HUES64 (cell line): ENCODE data around the gene PIGW. TPM values are rescaled to one million over a fixed set of nuclear protein-coding genes. Genes with fewer than 3 reads are reported as not detected.

ENCODE experiments used
- H3K27ac ChIP-seq: 2 replicates; pipeline ENCODE4 v1.7.0; 2013; ENCODE audit warnings: low read depth, low read length, inconsistent platforms
- H3K27me3 ChIP-seq: 2 replicates; pipeline ENCODE4 v1.6.1; 2013; ENCODE audit warnings: mild to moderate bottlenecking, low read length; ENCODE audit not compliant: insufficient read depth
- H3K36me3 ChIP-seq: 2 replicates; pipeline ENCODE4 v1.6.1; 2013; ENCODE audit warnings: mild to moderate bottlenecking, low read length; ENCODE audit not compliant: insufficient read depth
- H3K4me1 ChIP-seq: 2 replicates; pipeline ENCODE4 v1.6.1; 2013; ENCODE audit warnings: mild to moderate bottlenecking, low read length, moderate library complexity; ENCODE audit not compliant: insufficient read depth
- H3K4me3 ChIP-seq: 2 replicates; pipeline ENCODE4 v1.5.1; 2013; ENCODE audit warnings: mild to moderate bottlenecking, low read length, moderate library complexity
- H3K9ac ChIP-seq: 2 replicates; pipeline ENCODE4 v1.6.1; 2013; ENCODE audit warnings: mild to moderate bottlenecking, low read depth, low read length
- H3K9me3 ChIP-seq: 2 replicates; pipeline ENCODE4 v1.6.1; 2013; ENCODE audit warnings: low read depth, low read length; ENCODE audit not compliant: insufficient read depth
- WGBS: fragments of 150-250, 120-280 bp; methylation state at CpG from one replicate; pipeline ENCODE4 v1.1.7; 2013; ENCODE audit warnings: missing lambda C conversion rate; 5-methylcytosine and 5-hydroxymethylcytosine counted together
- polyA plus RNA-seq, 2 experiments: library from polyadenylated mRNA; stranded (reverse); fragments of 50-300 nt; gene quantifications; one replicate each; pipeline ENCODE4 v1.2.3, GENCODE V29; 2013

PIGW gene, protein sequence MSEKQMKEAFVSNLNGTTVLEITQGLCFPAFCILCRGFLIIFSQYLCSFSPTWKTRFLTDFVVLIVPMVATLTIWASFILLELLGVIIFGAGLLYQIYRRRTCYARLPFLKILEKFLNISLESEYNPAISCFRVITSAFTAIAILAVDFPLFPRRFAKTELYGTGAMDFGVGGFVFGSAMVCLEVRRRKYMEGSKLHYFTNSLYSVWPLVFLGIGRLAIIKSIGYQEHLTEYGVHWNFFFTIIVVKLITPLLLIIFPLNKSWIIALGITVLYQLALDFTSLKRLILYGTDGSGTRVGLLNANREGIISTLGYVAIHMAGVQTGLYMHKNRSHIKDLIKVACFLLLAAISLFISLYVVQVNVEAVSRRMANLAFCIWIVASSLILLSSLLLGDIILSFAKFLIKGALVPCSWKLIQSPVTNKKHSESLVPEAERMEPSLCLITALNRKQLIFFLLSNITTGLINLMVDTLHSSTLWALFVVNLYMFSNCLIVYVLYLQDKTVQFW
- polyA plus RNA-seq (2013, experiment 1 of 2), result 25.7 TPM
- polyA plus RNA-seq (2013, experiment 2 of 2), result 18.4 TPM

DNA sequence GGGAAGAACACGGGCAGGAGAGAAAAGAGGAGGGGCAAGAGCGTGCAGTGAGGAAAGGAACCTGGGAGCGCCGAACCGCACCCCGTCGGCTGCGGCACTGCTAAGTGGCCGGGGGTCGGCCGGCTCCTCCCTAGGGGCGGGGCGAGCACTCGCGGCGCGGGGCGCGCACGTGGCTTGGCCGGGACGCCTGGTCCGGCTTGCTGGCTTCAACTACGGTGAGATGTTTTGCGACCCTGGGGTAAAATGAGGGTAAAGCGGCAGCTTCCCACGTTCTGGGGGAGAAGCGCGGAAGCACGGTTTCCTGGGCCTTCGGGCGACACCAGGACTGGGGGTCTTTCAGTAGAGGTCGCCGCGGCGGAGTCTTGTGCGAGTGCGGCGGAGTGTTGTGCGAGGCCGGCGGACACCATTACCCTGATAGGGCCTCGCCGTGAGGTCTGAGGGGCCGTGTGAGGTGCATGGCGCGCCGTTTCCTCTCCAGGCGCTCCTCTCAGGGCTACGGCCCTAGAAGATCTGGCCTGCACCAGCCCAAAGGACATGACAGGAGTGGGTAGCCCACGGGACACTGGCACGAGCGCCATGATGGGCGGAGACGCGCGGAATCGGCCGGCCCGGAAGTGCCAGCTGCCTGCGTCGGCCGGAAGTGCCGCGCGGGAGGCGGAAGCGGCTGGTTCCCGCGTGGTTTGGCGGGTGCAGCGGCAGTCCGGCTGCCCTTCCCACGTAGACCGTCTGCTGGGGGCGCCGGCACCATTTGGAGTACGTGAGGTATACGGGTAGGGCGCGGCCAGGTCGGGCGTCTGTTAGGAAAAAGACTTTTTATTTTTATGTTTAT, at the start of gene PIGW, which contains the start of gene MYO19:
TSS of gene PIGW (plus strand) at position 148 of the 829 bp plus-strand sequence. CDS start 2,115 bp downstream, outside the sequence.
TSS of gene MYO19 (minus strand) at position 29 of the 829 bp plus-strand sequence. CDS start 2,330 bp downstream, outside the sequence.
- H3K36me3 ChIP-seq, result peaks cover 58% of the 10 kb centered on the region
- H3K4me1 ChIP-seq, result peaks cover 5% of the 10 kb centered on the region
- peak within 1 kb of the TSS; percentile 94 for H3K4me3 ChIP-seq
- H3K9ac ChIP-seq, result peak within 1 kb of the TSS; percentile 98
- H3K27ac ChIP-seq, result peak within 1 kb of the TSS; percentile 98
- under 1% methylated on average over 83 of the region's 83 CpGs for WGBS
- no peaks in the 10 kb centered on the region for H3K9me3 ChIP-seq
- no peaks in the 10 kb centered on the region for H3K27me3 ChIP-seq

DNA sequence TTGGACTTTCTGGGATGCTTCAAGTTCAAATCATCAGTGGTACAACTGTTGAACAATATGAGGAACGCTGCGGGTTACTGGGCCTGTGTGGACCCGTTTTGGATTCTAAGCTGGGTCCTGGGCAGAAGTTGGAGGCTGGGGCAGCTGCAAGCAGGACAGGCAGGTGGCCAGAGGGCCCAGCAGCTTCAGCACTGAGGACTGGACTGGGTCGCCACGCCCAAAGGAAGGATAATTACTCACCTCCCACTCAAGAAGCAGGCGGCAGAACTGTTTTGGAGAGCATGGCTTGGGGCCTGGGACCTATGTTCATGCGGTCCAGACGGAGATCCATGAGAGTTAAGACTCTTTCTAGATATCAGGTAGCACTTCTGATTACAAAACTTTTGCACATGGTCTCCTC, 49.8 kb upstream of the PIGW start:
- peaks cover 37% of the 10 kb centered on the region for H3K27me3 ChIP-seq
- H3K4me3 ChIP-seq, result no peak overlapping the region
- WGBS, result 92% methylated on average over 8 of the region's 8 CpGs
- peaks cover 6% of the 10 kb centered on the region for H3K36me3 ChIP-seq
- no peak overlapping the region for H3K27ac ChIP-seq
- no peaks in the 10 kb centered on the region for H3K4me1 ChIP-seq
- H3K9ac ChIP-seq, result no peak overlapping the region
- no peaks in the 10 kb centered on the region for H3K9me3 ChIP-seq

DNA sequence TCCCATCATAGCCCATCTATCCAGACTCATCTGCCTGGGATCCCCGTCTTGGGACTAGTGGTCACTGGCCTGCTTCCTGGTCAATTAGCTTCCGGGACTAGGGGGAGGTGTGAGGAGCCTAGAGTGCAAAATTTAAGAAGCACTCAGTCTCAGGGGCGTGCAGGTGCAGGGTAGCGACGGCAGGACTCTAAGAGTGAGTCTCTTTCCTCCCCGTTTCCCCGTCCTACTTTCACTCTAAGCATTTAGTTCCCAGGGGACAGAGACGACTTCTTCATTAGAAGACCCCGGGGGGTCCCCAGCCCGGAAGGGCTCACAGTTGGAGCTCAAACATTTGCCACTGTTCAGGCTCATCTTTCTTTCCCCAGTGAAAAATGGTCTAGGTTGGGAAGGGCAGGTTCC, 49.0 kb upstream of the PIGW start:
- WGBS, result 12% methylated on average over 10 of the region's 10 CpGs
- no peaks in the 10 kb centered on the region for H3K4me1 ChIP-seq
- H3K36me3 ChIP-seq, result peaks cover 6% of the 10 kb centered on the region
- no peak overlapping the region for H3K27ac ChIP-seq
- H3K9ac ChIP-seq, result no peak overlapping the region
- peak overlapping the region; percentile 74 for H3K4me3 ChIP-seq
- peaks cover 37% of the 10 kb centered on the region for H3K27me3 ChIP-seq
- H3K9me3 ChIP-seq, result no peaks in the 10 kb centered on the region

DNA sequence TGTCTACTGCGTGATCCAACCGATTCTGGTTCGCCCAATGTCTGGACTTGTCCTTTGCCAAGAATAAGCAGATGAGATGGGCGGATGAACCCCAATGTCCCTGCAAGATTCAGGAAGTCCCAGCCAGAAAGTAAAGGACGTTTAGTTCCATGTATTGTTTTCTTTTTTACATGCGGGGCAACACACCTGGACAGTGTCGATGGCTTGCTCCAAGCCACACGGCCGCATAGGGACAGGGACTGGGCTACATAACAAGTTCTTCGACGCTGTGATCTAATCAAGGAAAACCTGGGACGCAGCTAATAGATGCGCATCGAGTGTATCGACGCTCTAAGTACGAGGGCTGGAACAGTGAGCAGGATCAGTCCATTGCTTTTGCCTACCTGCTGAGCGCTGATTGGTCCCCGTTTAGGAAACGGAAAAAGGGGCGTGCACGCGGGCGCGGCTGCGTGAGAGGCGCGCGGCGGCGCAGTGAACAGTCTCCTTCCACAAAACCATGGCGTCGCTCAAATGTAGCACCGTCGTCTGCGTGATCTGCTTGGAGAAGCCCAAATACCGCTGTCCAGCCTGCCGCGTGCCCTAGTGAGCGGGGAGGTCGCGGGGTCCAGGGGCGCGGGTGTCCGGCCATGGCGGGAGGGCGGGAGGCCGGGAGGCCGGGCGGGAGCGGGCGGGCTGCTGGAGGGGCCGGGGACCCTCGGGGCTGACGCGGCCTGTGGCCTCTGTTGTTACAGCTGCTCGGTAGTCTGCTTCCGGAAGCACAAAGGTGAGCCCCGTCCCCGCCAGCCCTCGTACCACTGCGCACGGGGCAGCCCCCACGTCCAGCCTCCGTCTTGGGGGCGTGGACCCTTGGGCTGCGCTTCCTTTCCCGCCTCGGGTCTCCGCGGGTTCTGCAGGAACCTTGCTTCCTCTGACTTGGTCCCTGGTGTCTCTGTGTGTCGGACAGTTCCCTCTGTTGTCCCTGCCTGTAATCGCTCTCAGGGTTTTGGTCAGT, 48.3 kb upstream of the PIGW start, which contains the start of gene ZNHIT3:
TSS of gene ZNHIT3 (plus strand) at position 478 of the 991 bp plus-strand sequence. CDS start at position 497, 19 bp downstream.
- Histone ChIP-seq H3K9me3 (no peaks in the 10 kb centered on the region), H3K27me3 (peaks cover 36% of the 10 kb centered on the region), H3K4me1 (no peaks in the 10 kb centered on the region), H3K36me3 (peaks cover 9% of the 10 kb centered on the region), H3K9ac (peak within 1 kb of the TSS; percentile 75), H3K4me3 (peak within 1 kb of the TSS; percentile 74), H3K27ac (peak within 1 kb of the TSS; percentile 31; the same call in 1 of the 2 replicates)
- WGBS, result under 1% methylated on average over 73 of the region's 73 CpGs

DNA sequence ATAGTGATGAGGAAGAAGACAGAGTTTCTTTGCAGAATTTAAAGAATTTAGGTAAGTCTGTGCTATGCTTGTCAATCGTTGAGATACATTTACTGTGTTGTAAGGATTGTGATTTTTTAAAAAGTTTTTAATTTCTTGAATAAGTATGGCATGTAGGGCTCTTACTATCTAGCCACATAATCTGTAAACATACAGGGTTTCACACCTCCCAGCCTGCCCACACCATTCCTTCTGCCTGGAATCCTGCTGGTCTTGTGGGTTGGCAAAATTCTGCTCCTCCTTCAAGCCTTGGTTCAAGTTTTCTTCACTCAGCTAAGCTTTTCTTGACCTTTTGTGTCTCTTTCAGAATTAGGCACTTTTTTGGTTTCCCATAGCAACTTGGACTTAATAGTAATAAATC, 40.8 kb upstream of the PIGW start:
- Histone ChIP-seq H3K27ac (no peak overlapping the region), H3K9me3 (no peaks in the 10 kb centered on the region), H3K4me1 (no peaks in the 10 kb centered on the region), H3K27me3 (no peaks in the 10 kb centered on the region), H3K36me3 (peaks cover 77% of the 10 kb centered on the region), H3K4me3 (no peak overlapping the region), H3K9ac (no peak overlapping the region)
- 94% methylated on average over 1 of the region's 1 CpG for WGBS

DNA sequence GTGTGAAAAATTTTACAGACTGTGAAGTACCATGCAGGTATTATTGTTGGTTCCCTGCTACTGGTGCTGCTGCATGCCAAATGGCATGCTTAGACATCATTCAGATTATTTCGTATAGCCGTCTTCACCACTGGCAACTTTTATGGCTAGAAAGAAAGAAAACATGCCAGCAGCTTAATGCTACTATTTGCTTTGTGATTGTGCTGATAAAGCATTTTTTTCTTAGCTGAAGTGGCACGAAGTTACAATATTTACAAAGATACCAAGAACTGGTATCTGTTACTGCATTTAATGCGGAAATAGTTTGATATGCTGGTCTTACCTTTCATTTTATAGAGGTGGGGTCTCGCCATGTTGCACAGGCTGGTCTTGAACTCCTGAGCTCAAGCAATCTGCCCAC, 40.1 kb upstream of the PIGW start:
- Histone ChIP-seq H3K36me3 (peaks cover 81% of the 10 kb centered on the region), H3K4me1 (no peaks in the 10 kb centered on the region), H3K27ac (no peak overlapping the region), H3K27me3 (no peaks in the 10 kb centered on the region), H3K9me3 (no peaks in the 10 kb centered on the region), H3K9ac (no peak overlapping the region), H3K4me3 (no peak overlapping the region)
- 96% methylated on average over 4 of the region's 5 CpGs for WGBS

DNA sequence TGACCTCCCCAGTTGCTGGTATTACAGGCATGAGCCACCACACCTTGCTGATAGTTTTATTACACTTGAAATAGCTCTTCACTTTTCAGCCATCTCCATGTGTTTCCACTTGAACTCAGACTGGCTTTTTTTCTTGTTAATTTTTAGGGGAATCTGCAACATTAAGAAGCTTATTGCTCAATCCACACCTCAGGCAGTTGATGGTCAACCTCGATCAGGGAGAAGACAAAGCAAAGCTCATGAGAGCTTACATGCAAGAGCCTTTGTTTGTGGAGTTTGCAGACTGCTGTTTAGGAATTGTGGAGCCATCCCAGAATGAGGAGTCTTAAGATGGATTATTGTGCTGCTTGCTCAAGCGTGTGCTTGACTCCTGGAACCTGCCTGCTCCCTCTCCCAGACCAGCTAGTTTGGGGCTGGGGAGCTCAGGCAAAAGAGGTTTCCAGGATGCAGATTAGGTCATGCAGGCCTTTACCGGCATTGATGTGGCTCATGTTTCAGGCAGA, 39.7 kb upstream of the PIGW start:
- Histone ChIP-seq H3K9me3 (no peaks in the 10 kb centered on the region), H3K27me3 (no peaks in the 10 kb centered on the region), H3K9ac (no peak overlapping the region), H3K36me3 (peaks cover 84% of the 10 kb centered on the region), H3K4me3 (no peak overlapping the region), H3K4me1 (no peaks in the 10 kb centered on the region), H3K27ac (no peak overlapping the region)
- 91% methylated on average over 3 of the region's 3 CpGs for WGBS

DNA sequence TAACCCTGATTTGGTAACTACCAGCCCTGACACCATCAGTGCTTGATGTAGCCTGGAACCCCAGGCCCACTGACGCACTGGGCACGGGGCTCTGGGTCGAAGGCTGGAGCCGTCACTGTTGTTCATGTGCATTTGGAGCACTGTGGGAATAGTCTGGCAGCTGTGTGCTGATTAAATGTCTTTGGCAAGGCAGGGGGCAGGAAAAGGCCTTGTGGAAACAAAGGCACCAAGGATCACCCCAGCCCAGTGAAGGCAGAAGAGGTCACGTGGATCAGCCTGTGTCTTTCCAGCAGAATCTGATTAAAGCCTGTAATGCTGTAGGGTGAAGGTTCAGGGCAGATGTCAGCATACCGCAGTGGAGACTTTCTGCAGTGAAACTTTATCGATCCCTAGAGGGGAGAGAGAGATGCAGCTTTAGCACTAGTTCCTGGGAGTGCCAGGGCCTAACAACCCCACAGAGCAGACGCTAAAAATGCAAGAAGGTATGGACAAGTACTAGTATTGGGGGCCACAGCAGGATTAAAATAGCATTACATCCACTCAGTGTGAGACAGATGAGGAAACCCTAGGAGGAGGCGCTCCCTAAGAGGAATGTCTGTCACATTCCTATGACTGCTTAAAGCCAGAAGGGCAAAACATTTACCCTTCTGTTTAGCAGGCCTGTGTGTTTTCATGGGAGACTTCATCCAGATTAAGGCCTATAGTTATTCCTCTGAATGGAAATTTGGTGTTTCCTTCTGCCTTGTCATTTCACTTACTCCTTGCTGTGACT, 38.6 kb upstream of the PIGW start:
- 92% methylated on average over 9 of the region's 9 CpGs for WGBS
- Histone ChIP-seq H3K9me3 (no peaks in the 10 kb centered on the region), H3K9ac (no peak overlapping the region), H3K4me3 (no peak overlapping the region), H3K36me3 (peaks cover 93% of the 10 kb centered on the region), H3K4me1 (no peaks in the 10 kb centered on the region), H3K27me3 (no peaks in the 10 kb centered on the region), H3K27ac (peak overlapping the region; percentile 21; the same call in 1 of the 2 replicates)

DNA sequence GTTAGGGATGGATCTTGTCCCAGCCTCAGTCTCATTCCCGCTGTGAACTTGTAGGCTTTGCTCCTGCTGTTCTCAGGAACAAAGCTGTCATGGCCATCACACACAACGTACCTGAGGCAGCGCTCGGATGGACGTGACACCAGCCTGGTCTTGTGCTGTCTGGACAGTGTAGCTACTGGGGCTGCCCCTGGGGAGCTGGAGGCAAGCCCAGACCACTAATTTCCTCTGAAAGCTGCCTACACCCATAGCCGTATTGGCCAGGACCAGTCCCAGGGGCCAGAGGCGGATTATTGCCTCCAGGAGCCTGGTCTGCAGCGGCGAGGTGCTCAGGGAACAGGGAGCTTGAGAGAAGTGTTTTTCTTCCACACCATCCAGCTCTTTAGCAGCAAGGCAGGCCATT, 36.6 kb upstream of the PIGW start:
- Histone ChIP-seq H3K9me3 (no peaks in the 10 kb centered on the region), H3K4me3 (no peak overlapping the region), H3K27me3 (no peaks in the 10 kb centered on the region), H3K9ac (no peak overlapping the region), H3K36me3 (peaks cover 94% of the 10 kb centered on the region), H3K4me1 (no peaks in the 10 kb centered on the region), H3K27ac (no peak overlapping the region)
- WGBS, result 95% methylated on average over 9 of the region's 9 CpGs
